ENCODE data around the gene TNKS2.

Gene TNKS2

GRCh38 chr10:91820144-91820543, 21.9 kb downstream of the TNKS2 start:
- DNase-seq (ENCODE audit: low read depth): no peak
- TF ChIP-seq CTCF (IDR thresholded peaks at IDR 0.05; ENCODE audit: control insufficient read depth, extremely low read depth, insufficient read depth): no peak
- H3K4me3 ChIP-seq (ENCODE audit: low read depth, low read length): no peak overlapping the region

- no peak for TF ChIP-seq CTCF (IDR thresholded peaks at IDR 0.05; ENCODE audit: control insufficient read depth, extremely low read depth, insufficient read depth)
- no peak overlapping the region for H3K4me3 ChIP-seq (ENCODE audit: low read depth, low read length)
These were observed 25.9 kb downstream of the TNKS2 start for GRCh38 chr10:91824076-91824475.

GRCh38 chr10:91829268-91829667, 31.0 kb downstream of the TNKS2 start:
- TF ChIP-seq CTCF (IDR thresholded peaks at IDR 0.05; ENCODE audit: control insufficient read depth, extremely low read depth, insufficient read depth): no peak
- no peak for DNase-seq (ENCODE audit: low read depth)
- H3K4me3 ChIP-seq (ENCODE audit: low read depth, low read length): no peak overlapping the region

More at GRCh38 chr10:91824076-91824475, 25.9 kb downstream of the TNKS2 start:
- DNase-seq (ENCODE audit: low read depth): no peak

GRCh38 chr10:91838199-91838598, 40.0 kb downstream of the TNKS2 start:
- no peak overlapping the region for H3K4me3 ChIP-seq (ENCODE audit: low read depth, low read length)
- DNase-seq (ENCODE audit: low read depth): no peak
- no peak for TF ChIP-seq CTCF (IDR thresholded peaks at IDR 0.05; ENCODE audit: control insufficient read depth, extremely low read depth, insufficient read depth)

GRCh38 chr10:91843083-91843482, 44.9 kb downstream of the TNKS2 start:
- no peak for TF ChIP-seq CTCF (IDR thresholded peaks at IDR 0.05; ENCODE audit: control insufficient read depth, extremely low read depth, insufficient read depth)
- no peak for DNase-seq (ENCODE audit: low read depth)
- H3K4me3 ChIP-seq (ENCODE audit: low read depth, low read length): no peak overlapping the region

- no peak for DNase-seq (ENCODE audit: low read depth)
These were observed 58.4 kb downstream of the TNKS2 start for GRCh38 chr10:91856637-91857036.

More at GRCh38 chr10:91856637-91857036, 58.4 kb downstream of the TNKS2 start:
- peak; percentile 71 for TF ChIP-seq CTCF (IDR thresholded peaks at IDR 0.05; ENCODE audit: control insufficient read depth, extremely low read depth, insufficient read depth)
- no peak overlapping the region for H3K4me3 ChIP-seq (ENCODE audit: low read depth, low read length)
